ENCODE data around the gene PGAP6.

DNA sequence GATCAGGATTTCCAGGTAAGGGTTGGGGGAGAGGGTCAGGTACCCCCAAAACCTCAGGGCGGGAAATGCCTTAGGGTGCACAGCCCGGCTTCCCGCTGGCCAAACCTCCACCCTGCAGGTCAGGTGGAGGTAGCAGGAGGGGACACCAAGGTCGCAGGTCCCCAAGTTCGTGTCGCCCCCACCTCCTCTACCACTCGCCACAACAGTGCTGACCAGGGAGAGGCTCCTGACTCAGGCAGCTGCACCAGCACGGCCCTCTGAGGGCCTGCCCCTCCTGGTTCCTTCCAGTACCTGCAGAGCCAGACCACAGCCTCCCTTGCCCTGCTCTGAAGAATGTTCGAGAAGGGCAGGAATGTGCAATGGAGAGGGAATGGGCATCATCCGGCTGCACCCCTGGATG is 15.3 kb downstream of the PGAP6 start:
- TF ChIP-seq, protein P1, sequence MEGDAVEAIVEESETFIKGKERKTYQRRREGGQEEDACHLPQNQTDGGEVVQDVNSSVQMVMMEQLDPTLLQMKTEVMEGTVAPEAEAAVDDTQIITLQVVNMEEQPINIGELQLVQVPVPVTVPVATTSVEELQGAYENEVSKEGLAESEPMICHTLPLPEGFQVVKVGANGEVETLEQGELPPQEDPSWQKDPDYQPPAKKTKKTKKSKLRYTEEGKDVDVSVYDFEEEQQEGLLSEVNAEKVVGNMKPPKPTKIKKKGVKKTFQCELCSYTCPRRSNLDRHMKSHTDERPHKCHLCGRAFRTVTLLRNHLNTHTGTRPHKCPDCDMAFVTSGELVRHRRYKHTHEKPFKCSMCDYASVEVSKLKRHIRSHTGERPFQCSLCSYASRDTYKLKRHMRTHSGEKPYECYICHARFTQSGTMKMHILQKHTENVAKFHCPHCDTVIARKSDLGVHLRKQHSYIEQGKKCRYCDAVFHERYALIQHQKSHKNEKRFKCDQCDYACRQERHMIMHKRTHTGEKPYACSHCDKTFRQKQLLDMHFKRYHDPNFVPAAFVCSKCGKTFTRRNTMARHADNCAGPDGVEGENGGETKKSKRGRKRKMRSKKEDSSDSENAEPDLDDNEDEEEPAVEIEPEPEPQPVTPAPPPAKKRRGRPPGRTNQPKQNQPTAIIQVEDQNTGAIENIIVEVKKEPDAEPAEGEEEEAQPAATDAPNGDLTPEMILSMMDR (IDR thresholded peaks at IDR 0.05; ENCODE audit: control extremely low read depth in 1 of 3, insufficient read depth in 1 of 3, low read depth in 1 of 3, low read length in 3 of 3): no peak
- TF ChIP-seq TAF1 (IDR thresholded peaks at IDR 0.05; ENCODE audit: low read depth, low read length): no peak
- TF ChIP-seq SIN3A (conservative IDR thresholded peaks at IDR 0.05 in 1 of 2, IDR thresholded peaks at IDR 0.05 in 1 of 2; ENCODE audit: low read depth in 1 of 2, low read length in 2 of 2): no peak
- no peak for TF ChIP-seq KDM1A (IDR thresholded peaks at IDR 0.05; ENCODE audit: borderline replicate concordance, low read length)

Measured in H1 (cell line).